ENCODE measurements around the gene SP140L. TPM values are rescaled to one million over a fixed set of nuclear protein-coding genes. Genes with fewer than 3 reads are reported as not detected.

Gene SP140L
- total and polyA plus RNA-seq, 2 of the 8 experiments (the other 6 are each of a cell fraction or from before 2014, with no cell fraction given): 0.36 to 1.5 TPM

DNA sequence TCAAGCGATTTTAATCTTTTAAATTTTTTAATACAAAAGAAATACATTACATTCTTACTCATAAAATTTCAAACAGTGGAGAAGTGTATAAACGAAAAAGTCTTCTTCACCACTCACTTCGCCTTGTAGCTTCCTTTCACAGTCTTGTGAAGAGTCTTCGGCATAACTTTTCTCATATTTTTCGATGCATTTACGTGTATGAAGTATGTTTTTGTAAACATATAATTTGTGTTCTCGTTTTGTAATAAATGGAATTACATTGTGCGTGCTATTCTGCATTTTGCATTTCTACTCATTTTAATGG, 1.1 kb downstream of the SP140L start:
- no peak overlapping the region for H3K4me2 ChIP-seq (ENCODE audit: insufficient read depth in 1 of 2, low read depth in 2 of 2, low read length in 2 of 2)

More for the DNA sequence above, 1.1 kb downstream of the SP140L start:
- no peak overlapping the region for H3K56ac ChIP-seq (replicated peaks; ENCODE audit: insufficient read length, low read depth, low read length)
- DNase-seq (ENCODE audit: low read depth in 1 of 2, low spot score in 2 of 2): no peak
- H3K4me3 ChIP-seq (ENCODE audit: extremely low read depth in 1 of 4, insufficient read depth in 2 of 4, low read depth in 3 of 4, low read length in 4 of 4): no peak overlapping the region
- no peak overlapping the region for H3K18ac ChIP-seq (ENCODE audit: extremely low read depth, low read length)
- no peaks in the 10 kb centered on the region for H3K27me3 ChIP-seq (replicated peaks in 1 of 4; ENCODE audit: control insufficient read depth in 3 of 4, extremely low read depth in 1 of 4, insufficient read depth in 3 of 4, low read length in 3 of 4)
- H2AFZ ChIP-seq (ENCODE audit: low read length): no peak overlapping the region
- H4K91ac ChIP-seq (replicated peaks; ENCODE audit: insufficient read length, low read length): no peak overlapping the region
- no peaks in the 10 kb centered on the region for H3K36me3 ChIP-seq (ENCODE audit: control insufficient read depth in 2 of 4, insufficient read depth in 4 of 4, low read length in 3 of 4)
- POLR2A ChIA-PET (ENCODE audit: partially characterized antibody): no interaction called here
- H2BK15ac ChIP-seq (ENCODE audit: low read length): no peak overlapping the region
- CTCF ChIA-PET (ENCODE audit: partially characterized antibody): interaction anchor here (1.1 kb wide), 1 partner anchor 10 kb away, joined by 5 read pairs; no protein-coding TSS in a partner anchor
- 94% methylated on average over 8 of the region's 8 CpGs; no CpG with 5 or more reads in 1 of the 2 experiments for WGBS, 2 experiments (ENCODE audit: extremely low coverage in 1 of 2, insufficient coverage in 1 of 2, insufficient read length in 1 of 2, insufficient replicate concordance in 2 of 2, low coverage in 1 of 2, low lambda C conversion rate in 2 of 2, missing lambda C conversion rate in 1 of 2)
- H3K23me2 ChIP-seq (ENCODE audit: low read depth, low read length): no peaks in the 10 kb centered on the region
- H2BK120ac ChIP-seq (replicated peaks; ENCODE audit: low read depth, low read length): no peak overlapping the region
- FAIRE-seq: no peak
- no peaks in the 10 kb centered on the region for H4K20me1 ChIP-seq (replicated peaks in 1 of 2; ENCODE audit: control insufficient read depth in 1 of 2, insufficient read depth in 2 of 2, low read length in 2 of 2)
- no peak for TF ChIP-seq JUN (IDR thresholded peaks at IDR 0.05; ENCODE audit: low read depth, low read length)
- TF ChIP-seq KDM5A (IDR thresholded peaks at IDR 0.05; ENCODE audit: low read length): no peak
- no peak for TF ChIP-seq POLR2AphosphoS5 (IDR thresholded peaks at IDR 0.05; ENCODE audit: low read depth, low read length)
- TF ChIP-seq CEBPB (IDR thresholded peaks at IDR 0.05; ENCODE audit: low read depth, low read length): no peak
- H2BK12ac ChIP-seq (ENCODE audit: low read depth, low read length): no peak overlapping the region
- H3K23ac ChIP-seq (ENCODE audit: insufficient read length): no peak overlapping the region
- no peak overlapping the region for H2AK5ac ChIP-seq (ENCODE audit: low read depth, low read length)
- H3K9ac ChIP-seq (replicated peaks in 1 of 4; ENCODE audit: extremely low read depth in 1 of 4, low read depth in 3 of 4, low read length in 3 of 4): no peak overlapping the region
- H3K79me1 ChIP-seq (ENCODE audit: low read depth, low read length): no peaks in the 10 kb centered on the region
- peaks cover 4 to 9% of the 10 kb centered on the region in 2 experiments; a peak in 3 of 4 replicates for H3K9me3 ChIP-seq (ENCODE audit: insufficient read depth in 2 of 2, low read depth in 1 of 2, low read length in 1 of 2)
- H3K14ac ChIP-seq (ENCODE audit: insufficient read length): no peak overlapping the region
- no peak overlapping the region for H4K8ac ChIP-seq (ENCODE audit: extremely low read depth, insufficient read depth, low read length)
- H4K5ac ChIP-seq (ENCODE audit: insufficient read length, low read depth, low read length): no peak overlapping the region
- no peak overlapping the region for H2BK5ac ChIP-seq (ENCODE audit: low read depth, low read length)
- H3K27ac ChIP-seq (ENCODE audit: low read depth, low read length): no peak overlapping the region
- H3K4ac ChIP-seq (replicated peaks; ENCODE audit: insufficient read length, low read depth, low read length): no peak overlapping the region
- H3K79me2 ChIP-seq (ENCODE audit: control insufficient read depth in 1 of 2, insufficient read depth in 2 of 2, low read length in 2 of 2): no peaks in the 10 kb centered on the region
- peaks cover 0 to 2% (median 0%) of the 10 kb centered on the region in 4 experiments; a peak in 1 of 7 replicates for H3K4me1 ChIP-seq (replicated peaks in 1 of 4; ENCODE audit: control insufficient read depth in 3 of 4, insufficient read depth in 4 of 4, low read length in 3 of 4)
- no peak overlapping the region for H2BK20ac ChIP-seq (ENCODE audit: low read length)

All from H1 (cell line).